ENCODE measurements around the gene DIP2C.

DNA sequence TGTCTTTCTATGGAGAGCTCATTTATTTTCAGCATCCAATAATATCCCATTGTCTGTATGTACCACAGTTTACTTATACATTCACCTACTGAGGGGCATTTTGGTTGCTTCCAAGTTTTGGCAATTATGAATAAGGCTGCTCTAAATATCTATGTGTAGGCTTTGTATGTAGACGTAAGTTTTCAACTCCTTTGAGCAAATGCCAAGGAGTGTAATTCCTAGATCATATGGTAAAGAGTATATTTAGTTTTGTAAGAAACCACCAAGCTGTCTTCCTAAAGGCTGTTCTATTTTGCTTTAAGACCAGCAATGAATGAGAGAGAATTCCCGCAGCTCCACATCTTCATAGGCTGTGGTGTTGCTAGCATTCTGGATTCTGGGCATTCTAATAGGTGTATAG, 259.8 kb downstream of the DIP2C start:
- no peak for TF ChIP-seq POLR2A (IDR thresholded peaks at IDR 0.05)
- no peak for TF ChIP-seq POLR2AphosphoS5 (IDR thresholded peaks at IDR 0.05)

All from prostate gland (tissue), 1 donor.